Measurements from ENCODE around the gene TSPAN7.

The TSPAN7 gene, protein sequence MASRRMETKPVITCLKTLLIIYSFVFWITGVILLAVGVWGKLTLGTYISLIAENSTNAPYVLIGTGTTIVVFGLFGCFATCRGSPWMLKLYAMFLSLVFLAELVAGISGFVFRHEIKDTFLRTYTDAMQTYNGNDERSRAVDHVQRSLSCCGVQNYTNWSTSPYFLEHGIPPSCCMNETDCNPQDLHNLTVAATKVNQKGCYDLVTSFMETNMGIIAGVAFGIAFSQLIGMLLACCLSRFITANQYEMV

DNA sequence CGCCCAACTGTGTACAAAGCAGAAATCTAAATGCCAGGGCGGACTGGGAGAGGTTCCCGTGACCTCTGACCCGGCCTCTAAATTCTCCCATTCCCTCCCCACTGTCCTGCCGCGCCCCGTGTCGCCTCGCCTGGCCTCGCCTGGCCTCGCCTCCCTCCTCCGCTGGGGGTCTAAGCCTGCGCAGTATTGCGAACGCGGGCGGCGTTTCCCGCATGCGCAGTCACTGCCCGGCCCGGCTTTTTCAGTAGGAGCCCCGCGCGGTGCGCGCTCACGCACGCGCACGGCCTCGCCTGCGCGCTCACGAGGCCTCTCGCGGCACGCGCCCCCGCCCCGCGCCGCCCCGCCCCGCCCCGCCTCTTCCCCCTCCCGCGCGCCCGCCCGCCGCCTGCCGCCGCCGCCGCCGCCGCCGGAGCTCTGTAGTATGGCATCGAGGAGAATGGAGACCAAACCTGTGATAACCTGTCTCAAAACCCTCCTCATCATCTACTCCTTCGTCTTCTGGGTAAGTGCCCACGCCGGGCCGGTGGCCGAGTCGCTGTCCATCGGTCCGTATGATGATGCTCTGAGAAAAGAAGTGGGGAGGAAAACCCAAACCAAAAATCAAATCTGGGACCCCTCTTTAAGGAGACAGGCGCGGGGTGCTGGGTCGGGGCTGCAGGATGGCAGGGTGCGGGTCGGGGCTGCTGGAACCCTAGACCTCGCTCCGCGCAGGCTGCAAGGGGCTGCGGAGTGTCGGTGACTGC, at the start of gene TSPAN7:
Gene TSPAN7, plus strand, starts transcription at position 417 of the 743 bp plus-strand sequence. Its CDS starts 5 bp downstream, at position 422.
- in situ Hi-C loops (cut with MboI; ENCODE audit: low sequenced_read_pairs), result no loop called here

DNA sequence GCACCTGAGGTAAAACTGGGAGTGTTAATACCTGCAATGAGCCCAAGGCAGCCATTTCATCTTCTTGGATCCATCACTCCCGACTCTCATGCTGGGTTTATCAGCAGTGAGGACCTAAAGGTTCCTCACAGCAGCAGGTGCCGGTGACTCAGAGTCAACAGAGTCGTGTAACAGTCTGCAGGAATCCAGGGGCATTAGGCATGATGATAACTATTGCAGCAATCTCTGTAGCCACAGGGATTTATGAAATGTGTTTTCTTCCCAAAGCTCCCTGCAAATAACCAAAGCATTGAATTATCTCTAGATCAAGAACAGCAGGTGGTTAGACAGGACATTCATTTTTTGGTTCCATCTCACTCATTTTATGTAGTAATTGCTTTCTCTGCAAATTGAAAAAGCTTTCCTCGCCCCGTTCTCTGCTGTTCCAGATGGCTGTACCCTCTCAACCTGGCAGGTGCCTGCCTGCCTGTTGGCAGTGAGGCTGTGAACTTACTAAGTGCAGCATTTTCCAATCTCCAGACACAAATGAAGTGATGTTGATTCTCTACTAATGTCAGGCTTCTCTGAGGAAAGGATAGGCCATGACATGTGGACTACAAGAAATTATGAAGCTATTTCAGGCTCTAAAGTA, 48.1 kb upstream of the TSPAN7 start:
- in situ Hi-C loops (cut with MboI; ENCODE audit: low sequenced_read_pairs), result no loop called here

DNA sequence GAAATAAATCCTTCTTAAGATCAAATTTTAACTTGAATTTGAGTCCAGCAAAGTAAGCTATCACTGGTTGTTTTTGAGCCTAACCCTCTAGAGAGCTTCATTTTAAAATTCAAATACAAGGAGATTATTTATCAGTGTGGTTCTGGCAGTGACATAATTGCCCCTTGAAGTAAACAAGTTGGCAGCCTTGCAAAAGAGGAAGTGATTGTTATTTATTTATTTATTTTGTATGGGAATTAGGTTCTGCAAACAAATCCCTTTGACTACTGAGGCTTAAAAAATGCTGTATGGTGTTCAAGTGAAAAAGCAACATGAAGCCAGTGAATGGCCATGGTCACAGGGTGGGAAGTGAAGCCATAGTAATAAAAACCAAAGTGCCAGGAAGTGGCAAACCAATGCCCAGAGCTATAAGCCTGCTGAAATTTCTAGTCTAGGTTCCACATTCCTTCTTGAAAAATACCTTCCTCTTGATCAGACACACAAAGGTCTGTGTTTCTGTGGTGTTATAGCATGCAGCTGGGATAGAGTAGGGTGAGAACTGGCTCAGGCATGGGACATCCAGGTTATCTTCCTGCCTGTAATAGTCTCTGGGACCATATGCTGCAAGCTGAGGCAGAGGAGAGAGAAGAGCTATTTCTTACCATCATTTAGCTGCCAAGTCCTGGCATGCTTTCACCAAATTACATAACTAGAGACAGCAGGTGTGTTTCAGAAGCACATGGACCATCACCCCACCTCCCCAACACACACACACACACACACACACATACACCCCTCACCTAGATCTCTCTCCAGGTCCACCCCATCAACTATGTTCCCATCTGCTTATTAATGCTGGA, 47.1 kb upstream of the TSPAN7 start:
- in situ Hi-C loops (cut with MboI; ENCODE audit: low sequenced_read_pairs), result no loop called here

DNA sequence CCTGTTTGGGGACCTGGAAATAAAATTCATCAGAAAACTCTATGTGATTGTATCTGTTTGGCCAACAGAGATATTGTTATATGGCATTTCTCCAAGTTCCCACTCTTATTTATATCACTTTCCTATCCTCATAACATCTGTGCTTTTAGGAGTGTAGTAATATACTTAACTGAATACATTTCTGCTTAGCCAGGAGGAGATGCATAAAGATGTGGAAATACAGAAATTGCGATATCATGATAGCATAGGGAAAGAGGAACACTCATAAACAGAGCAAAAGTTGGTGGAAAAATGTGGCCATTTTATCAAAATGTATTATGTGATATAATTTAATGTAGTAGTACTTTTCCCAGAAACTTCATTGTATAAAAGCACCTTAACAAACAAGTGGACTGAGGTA, 46.1 kb upstream of the TSPAN7 start:
- in situ Hi-C loops (cut with MboI; ENCODE audit: low sequenced_read_pairs), result no loop called here

- in situ Hi-C loops (cut with MboI; ENCODE audit: low sequenced_read_pairs), result no loop called here
Observed at GRCh38 chrX:38516196-38516774, 45.1 kb upstream of the TSPAN7 start.

DNA sequence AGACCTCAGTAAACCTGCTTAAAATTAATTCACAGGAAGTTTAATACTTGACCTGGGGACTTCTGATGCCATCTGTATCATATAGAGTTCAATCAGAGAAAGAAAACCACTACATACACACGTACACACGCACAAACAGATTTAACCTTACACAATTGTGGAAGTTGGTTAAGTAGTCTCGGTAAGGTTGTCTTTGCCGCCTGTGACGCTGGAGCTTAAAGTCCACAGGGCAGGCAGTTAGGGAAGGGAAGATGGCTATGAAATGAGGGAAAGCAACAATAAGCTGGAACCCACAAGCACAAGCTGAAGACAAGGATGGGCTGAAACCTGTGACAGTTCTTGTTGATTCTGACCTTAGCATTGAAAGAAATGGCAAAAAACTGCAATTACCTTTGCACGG, 41.7 kb upstream of the TSPAN7 start:
- in situ Hi-C loops (cut with MboI; ENCODE audit: low sequenced_read_pairs), result no loop called here

GRCh38 chrX:38538134-38538533, 23.2 kb upstream of the TSPAN7 start:
- in situ Hi-C loops (cut with MboI; ENCODE audit: low sequenced_read_pairs), result no loop called here

DNA sequence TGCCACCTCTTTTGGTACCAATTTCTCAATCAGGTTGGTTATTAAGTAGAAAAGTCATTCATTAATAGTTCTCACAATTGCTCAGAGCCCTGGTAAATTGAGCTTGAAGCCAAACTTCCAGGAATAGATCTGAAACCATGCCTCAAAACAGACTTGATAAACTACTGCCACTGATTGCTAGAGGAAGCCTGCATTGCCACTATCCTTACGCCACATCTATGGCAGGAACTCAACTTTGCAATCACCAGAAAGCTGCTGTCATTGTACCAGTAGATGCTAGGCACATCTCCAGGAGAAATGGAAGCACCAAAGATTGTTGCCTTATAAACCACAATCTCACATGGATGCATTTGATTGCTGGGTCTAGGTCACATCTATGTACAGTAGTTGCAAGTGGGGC, 21.6 kb upstream of the TSPAN7 start:
- in situ Hi-C loops (cut with MboI; ENCODE audit: low sequenced_read_pairs), result no loop called here

DNA sequence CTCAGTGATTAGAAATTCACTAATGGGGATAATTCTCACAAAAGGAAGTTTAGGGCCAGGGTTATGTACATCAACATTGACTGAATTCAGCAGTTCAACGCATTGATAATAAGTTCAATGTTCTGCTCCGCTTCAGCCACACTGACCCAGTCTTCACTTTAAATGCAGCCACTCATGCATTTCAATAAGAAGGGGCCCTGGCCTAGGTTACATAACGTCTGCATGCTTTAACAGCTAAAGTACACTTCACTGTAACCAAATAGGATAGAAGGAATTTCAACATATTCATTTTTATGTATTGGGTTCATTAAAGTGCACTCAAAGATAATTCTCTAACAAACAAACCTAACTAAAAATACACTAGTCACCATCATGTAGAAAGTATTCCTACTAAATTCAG, 12.8 kb upstream of the TSPAN7 start:
- in situ Hi-C loops (cut with MboI; ENCODE audit: low sequenced_read_pairs), result no loop called here

- in situ Hi-C loops (cut with MboI; ENCODE audit: low sequenced_read_pairs), result no loop called here
Observed at GRCh38 chrX:38552721-38553120, 8.6 kb upstream of the TSPAN7 start.

DNA sequence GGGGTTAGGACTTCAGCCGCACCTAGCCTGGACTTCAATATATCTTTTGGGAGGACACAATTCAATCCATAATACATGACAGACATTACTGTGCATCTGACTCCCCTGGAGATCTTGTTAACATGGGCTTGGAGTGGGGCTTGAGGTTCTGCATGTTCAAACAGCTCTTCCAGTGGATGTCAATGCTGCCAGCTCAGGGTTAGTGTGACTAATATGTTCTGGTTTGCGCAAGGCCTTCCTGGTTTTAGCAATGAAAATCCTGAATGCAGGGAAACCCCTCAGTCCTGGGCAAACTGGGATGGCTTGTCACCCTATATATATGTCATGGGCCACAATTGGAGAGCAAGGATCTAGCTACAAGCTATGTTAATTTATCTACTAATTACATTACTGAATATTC, 2.7 kb upstream of the TSPAN7 start:
- in situ Hi-C loops (cut with MboI; ENCODE audit: low sequenced_read_pairs), result no loop called here

GRCh38 chrX:38560776-38561125, 591 bp upstream of the TSPAN7 start:
- in situ Hi-C loops (cut with MboI; ENCODE audit: low sequenced_read_pairs), result no loop called here

- in situ Hi-C loops (cut with MboI; ENCODE audit: low sequenced_read_pairs), result no loop called here
Observed at GRCh38 chrX:38561951-38562719, 793 bp downstream of the TSPAN7 start.

DNA sequence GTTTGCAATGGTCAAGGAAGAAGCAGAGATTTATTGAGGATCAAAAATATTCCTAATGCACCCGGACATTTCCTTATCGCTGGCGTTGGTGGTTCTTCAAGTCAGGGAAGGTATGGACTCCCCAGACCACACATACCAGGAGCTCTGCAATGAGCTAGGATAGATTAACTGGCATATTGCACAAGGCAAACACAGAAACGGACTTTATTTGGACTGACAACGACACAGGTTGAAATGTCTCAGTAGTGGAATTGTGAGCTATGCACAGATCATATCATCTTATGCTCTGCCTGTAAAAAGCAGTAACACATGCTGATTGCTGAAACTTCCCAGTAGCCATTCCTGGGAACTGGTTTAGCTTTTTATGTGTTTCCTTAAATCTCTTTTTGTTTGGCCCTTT, 1.7 kb downstream of the TSPAN7 start:
- in situ Hi-C loops (cut with MboI; ENCODE audit: low sequenced_read_pairs), result no loop called here

DNA sequence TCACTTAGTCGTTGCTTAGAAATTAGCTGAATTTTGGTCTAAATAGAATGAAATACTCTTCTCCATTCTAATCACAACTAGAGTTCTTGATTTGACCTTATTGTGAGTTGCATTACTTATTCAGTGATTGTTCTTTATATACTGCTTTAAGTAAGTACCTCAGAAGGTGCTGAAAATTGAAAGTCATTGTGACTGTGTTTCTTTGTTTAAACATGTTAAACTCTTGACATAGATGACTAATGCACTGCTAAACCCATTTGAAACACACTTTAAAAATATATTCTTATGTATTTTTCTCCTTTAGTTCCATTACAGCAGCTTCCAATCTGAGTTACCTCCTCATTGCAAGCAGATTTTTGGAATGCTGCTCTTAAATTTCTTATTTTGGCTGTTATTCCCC, 9.1 kb downstream of the TSPAN7 start:
- in situ Hi-C loops (cut with MboI; ENCODE audit: low sequenced_read_pairs), result no loop called here

DNA sequence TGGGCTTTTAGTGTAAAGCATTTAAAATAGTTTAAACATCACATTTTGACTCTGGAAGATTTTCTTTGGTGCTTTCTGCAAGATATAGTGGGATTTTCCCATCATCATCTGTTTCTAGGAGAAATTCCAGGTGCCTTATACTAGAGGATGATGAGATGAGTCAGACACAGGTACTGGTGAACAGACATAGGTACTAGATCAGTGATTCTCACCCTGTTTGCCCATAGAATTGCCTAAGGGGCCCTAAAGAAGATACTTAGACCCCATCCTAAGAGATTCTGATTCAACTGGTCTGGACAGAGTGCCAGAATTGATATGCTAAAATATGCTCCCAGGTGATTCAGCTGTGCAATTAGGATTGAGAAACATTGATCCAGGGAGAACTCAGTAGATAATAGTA, 9.7 kb downstream of the TSPAN7 start:
- in situ Hi-C loops (cut with MboI; ENCODE audit: low sequenced_read_pairs), result no loop called here

DNA sequence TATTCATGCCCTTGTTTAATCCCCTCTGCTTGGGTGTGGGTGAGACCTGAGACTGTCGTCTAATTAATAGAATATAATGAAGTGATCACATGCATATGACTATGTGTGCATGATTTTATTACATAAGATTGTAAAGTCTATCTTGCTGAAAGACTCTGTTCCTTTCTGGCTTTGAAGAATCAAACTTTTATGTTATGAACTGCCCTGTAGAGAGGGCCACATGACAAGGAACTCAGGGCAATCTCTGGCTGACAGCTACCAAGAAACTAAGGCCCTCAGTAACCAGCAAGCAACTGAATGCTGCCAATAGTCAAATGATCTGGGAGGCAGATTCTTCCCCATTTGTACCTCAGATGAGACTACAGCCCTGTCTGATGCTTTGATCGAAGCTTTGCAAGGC, 13.5 kb downstream of the TSPAN7 start:
- in situ Hi-C loops (cut with MboI; ENCODE audit: low sequenced_read_pairs), result no loop called here

DNA sequence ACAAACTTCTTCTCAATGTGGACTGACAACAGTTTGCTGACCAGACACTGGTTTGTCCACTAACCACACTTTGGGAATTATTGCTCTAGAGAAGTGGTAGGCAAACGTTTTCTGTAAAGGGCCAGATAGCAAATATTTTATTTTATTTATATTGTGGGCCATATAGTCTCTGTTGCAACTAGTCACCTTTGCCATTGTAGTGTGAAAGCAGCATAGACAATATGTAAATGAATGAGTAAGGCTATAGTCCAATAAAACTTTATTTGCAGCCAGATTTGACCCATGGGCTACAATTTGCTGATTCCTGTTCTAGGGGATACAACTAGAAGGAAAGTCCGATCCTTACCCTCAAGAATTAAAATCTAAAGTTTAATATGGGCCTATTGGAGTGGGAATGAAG, 14.5 kb downstream of the TSPAN7 start:
- in situ Hi-C loops (cut with MboI; ENCODE audit: low sequenced_read_pairs), result no loop called here

DNA sequence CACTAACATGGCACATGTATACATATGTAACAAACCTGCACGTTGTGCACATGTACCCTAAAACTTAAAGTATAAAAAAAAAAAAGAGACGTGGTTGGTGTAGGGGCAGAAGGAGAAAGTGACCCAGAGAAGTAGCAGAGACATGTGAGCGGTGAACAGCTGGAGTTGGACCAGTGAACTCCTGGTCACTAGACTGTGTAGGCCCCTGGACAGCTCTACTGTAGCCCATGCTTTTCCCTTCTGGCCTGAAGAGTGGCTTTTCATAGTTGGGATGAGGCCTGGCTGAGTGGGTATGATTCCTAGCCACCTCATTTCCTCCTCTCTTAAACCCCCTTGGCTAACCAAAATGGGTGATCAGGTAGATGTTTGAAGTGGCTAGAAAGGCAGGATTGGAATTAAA, 16.4 kb downstream of the TSPAN7 start:
- in situ Hi-C loops (cut with MboI; ENCODE audit: low sequenced_read_pairs), result no loop called here

GRCh38 chrX:38578167-38578566, 16.8 kb downstream of the TSPAN7 start:
- in situ Hi-C loops (cut with MboI; ENCODE audit: low sequenced_read_pairs), result no loop called here

Measured in HL-60/S4 treated with phorbol 12-myristate 13-acetate at 8.2 ng/mL for 4 days and 3 days (cell line).